Middle frontal gyrus (tissue), 1 donor: ENCODE data around the gene SPTLC1.

Source experiments
- DNase-seq: peaks from one replicate; pipeline ENCODE4 v3.0.0-alpha.2; 2015; ENCODE audit warnings: low spot score; ENCODE audit errors: extremely low spot score

Gene SPTLC1

DNA sequence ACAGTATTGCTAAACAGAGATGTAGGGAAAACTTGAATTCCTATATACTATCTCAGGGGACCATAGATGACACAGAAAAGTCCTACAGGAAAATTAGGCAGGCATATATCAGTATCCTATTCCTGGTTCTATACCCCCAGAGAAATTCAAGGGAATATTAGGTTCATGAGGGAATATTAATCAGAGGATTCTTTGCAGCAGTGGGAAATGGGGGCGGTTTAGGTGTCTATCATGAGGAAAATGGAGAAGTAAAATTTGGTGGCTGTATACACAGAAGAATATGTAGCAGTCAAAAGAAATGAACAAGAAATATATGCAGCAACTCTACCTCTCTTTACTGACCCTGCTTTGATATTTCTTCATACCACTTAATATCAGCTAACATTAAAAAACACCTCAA, 20.0 kb downstream of the SPTLC1 start:
- DNase-seq = no peak

DNA sequence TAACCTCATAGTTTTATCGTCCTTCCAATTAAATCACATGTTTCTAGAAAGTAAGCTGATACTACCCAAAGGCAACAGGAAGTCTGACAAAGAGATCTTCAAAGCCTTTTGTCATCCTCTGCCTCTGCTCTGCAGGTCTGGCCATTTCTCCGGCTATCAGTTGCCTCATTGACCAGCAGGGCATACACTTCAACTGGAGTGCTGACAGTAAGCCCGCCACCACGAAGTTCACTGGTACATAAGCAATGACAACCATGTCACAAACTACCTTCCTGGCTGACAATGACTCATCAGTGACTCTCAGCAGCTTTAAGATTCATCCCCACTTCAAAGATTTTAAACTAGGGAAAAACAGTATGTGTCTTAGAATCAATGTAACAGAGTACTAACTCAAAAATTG, 20.6 kb downstream of the SPTLC1 start:
- DNase-seq = no peak

DNA sequence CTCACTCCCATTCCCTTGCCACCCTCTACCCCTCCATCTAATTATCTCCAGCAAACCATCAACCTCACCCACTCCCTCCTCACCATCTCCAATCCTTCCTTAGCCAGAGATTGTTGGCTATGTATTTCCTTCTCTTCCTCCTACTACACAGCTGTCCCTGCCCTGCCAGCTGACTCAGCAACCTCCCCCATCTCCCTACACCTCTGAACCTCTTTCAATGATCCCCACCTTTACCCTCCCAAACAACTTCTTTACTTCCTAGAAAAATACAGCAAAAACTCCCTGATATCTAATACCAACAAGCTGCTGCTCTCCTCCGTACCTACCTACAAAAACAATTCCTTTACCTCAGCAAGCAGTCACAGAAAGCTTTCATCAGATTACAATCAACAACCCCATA, 37.3 kb downstream of the SPTLC1 start:
- no peak for DNase-seq

DNA sequence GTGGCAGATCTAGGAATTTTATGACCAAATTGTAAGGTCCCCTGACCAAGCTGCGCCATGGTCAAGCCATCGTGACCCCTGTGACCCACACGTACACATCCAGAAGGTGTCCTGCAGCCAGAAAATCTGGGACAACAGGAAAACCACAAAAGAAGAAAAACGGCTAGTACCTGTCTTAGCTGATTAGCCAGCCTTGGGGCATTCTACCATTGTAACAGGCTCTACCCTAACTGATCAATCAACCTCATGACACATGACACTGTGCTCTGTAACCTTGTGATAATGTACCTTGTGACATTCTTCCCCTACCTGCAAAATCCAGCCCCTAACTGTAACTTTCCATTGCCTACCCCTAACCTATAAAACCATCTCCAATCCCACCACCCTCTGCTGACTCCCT, 43.6 kb downstream of the SPTLC1 start:
- DNase-seq = no peak

DNA sequence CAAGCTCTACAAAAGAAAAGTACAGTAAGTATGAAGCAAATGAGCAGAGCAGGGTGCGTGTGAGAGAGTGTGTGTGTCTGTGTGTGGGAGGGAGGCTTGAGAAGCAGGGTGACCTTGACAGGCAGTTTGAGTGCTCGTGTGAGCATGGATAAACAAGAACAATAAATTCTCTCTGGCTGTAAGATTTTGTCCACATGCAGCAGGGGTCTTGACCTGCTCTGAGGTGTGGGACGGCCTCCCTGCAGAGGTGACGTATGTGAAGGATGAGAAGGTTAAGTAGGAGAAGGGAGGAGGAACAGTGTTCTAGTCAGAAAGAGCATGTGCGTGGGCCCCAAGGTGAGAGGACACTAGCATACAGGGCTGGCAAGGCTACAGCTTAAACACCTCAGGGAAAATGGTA, 49.0 kb downstream of the SPTLC1 start:
- DNase-seq = no peak

DNA sequence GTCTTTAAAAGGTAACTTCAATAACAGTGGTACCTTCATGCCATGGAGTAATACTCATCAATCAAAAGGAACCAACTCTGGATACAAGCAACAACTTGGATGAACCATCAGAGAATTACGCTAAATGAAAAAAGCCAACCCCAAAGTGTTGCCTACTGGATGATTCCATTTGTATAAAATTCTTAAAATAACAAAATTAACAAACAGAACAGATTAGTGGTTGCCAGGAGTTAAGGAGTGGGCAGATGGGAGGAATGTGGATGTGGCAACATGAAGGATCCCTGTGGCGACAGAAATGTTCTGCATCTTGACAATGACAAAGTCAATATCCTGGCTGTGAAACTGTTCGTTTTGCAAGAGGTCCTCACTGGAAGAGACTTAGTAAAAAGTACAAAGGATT, 50.5 kb downstream of the SPTLC1 start:
- no peak for DNase-seq

DNA sequence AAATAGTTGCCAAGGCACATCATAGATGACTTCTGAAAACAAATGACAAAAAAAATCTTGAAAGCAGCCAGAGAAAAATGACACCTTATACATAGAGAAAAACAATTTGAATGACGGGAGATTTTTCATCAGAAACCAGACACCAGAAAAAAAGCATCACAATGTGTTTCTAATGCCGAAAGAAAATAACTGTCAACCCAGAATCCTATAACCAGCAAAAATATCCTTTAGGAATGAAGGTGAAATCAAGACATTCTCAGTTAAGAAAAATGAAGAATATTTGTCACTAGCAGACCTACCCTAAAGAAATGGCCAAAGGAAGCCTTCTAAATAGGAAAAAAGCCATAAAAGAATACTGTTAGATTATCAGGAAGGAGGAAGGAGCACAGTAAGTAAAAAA, 54.0 kb downstream of the SPTLC1 start:
- DNase-seq = no peak

DNA sequence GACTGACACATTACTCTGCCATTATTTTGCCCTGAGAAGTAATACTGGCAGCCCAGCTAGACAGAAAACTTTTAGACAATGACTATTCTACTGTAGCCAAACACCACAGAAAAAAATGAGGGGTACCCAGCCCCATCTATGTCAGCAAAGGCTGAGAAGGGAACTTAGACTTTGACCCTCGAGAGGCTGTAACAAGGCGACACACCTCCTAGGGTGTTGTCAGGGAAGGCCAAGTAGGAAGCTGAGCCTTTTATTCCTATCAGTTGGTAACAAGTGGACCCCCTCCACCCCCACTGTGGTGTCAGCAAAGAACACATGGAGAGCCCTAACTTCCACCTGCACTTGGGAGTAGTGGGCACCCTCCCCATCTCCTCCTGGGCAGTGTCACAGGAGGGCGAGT, 55.6 kb downstream of the SPTLC1 start:
- DNase-seq = no peak

DNA sequence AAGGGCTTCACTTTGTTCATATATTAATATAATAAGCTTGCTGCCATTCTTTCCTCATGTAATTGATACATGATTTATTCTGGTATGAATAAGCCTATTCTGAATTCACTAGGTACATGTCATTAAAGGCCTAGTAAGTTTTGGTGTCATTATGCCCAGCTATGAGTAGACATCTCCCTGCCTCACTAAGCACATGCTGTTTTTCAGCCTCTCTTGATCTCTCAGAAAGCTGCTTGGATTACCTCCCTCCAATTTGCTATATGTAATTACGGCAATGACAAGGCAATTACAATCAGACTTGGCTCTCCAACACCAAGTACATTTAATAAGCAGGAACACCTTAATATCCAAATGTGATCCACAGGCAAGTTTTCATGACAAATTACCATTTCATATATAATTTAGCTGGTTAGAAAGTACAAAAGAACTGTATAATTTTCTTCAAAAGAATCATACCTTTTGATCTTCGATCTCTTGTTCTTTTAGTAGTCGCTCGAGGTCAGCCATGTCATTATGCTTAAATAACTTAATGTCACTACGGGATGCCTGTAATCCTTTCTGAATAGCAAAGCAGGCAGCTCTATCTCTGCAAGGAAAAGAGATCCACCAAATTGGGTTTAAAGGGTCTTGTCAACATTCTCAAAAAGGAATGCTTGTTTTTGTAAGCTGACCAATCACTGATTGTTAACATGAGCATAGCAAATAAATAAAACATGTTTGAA, 56.3 kb downstream of the SPTLC1 start:
- no peak for DNase-seq

DNA sequence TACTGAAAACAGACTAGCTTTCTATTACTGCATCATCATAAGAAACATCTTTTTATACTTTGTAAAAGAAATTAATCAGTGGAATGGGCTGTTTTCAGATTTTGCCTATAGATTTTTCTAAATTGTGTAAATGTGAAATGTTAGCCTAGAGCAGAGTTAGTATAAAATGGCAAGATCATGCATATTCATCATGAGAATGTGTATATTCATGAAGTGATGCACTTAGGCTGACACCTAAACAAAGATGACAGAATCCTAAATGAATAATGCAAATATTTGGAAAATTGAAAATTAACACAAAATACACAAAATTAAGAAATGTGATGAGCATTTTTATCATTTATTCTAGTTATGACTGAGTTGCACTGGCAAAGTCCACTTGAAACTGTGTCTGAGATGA, 57.2 kb downstream of the SPTLC1 start:
- no peak for DNase-seq

DNA sequence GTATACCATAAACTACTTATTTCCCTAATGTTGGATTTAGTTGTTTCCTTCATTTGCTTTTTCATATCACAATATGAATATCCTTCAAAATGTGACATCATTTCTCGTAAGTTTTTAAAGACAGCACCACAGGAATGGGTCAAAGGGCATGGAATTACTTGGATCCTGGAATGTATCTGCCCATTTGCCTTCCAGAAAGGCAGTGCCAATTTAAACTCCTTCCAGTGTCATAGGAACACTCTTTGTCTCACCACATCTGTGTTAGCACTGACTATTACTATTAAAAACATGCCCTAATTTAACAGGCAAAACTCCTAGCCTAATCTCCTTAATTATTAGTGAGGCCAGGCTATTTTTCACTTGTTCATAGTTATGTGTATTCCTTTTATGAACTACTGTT, 58.0 kb downstream of the SPTLC1 start:
- DNase-seq = no peak

DNA sequence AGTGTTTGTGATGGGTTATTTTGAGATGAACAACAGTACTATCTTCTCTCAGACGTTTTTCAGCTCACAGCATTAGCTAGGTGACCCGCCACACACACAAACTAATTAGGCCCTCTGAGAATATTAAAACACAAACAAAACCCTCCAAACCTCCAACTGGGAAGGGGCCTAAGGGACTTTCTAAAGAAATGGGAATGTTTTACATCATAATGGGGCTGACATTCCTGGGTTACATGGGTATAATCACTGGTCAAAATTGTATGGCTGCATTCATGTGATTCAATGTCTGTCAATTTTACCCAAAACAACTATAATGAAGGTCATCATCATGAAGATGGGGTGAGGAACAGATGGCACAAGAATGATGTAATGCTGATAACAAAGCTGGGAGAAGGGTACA, 59.6 kb downstream of the SPTLC1 start:
- DNase-seq = no peak

DNA sequence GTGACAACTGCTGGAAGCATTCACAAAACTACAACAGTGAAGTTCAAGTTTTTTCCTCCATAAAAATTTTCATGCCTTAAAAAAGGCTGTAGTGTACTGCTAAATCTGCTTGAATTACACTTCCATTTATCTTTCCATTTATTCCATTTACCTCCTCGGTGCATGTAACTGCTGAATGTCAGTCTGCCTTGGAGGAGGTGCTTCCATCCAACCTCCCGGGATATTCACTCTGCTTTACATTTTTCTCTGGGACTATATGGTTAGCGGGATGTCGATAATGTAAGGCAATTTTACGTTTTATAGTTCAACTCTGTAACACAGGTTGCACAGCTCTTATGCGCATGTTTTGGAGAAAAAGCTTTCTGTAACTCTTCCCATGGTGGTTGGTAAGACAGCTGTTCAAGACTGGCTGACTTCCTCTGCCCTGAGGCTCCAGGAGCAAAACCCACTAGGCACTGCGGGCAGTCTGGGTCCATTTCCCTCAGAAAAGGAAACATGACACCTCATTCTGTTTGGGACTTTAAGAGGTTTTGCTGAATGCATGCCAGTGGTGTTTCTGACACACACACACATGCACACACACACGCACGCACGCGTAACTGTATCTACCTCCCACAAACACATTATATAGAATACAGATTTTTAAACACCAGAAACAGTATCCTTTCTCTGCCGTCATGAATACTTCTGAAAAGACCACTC, 66.1 kb downstream of the SPTLC1 start:
- DNase-seq = no peak

DNA sequence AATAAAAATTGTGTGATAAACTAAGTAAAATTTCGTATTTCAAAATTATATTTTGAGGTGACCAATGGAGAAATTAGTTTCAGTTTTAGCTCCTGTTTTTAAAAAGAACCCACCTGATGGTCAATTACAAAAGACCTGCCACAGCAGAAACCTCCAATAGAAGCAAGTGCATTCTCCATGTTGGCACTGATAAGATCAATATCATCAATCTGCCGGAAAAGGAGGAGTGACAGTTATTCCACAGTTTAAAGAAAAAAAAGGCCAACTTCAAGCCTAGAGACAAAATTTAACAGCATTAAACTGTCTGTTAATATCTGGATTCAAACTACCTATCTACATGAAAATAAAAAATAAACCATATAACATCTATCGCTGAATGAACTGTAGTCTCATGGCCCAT, 67.7 kb downstream of the SPTLC1 start:
- DNase-seq = no peak

DNA sequence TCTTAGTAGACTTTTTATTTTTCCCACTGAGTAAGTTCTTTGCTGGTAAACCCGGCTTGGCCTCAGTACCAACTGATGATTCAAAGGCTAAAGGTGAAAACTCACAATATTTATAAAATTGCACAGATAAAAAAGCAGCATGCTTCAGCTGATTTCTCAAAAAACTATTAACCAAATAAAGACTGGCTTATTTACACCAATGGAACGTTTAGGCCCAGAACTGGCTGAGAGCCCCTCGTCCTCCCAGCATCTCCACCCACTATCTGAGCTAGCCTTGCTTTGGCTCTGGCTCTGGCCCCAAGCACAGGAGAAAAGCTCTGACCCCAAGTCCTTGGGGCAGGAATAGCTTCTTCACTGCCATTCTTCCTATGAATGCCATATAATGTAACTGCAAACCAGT, 68.5 kb downstream of the SPTLC1 start:
- DNase-seq = no peak

DNA sequence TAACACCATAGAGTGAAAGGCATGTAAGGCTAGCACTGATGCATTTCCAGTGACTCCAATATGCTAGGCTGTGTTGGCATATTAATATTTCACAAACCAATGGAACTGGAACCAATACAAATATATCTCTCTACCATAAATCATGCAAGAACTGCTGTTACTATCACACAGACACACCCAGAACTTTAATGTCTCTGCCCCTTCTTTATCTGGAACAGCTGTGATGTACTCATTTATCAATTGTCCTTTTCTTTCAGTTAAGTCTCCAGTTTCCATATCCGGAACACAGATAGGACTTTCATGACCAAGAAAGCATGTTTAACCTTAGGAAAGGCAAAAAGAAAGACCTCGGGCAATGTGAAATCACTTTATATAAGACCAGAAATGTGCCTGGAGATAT, 70.3 kb downstream of the SPTLC1 start:
- DNase-seq = no peak

DNA sequence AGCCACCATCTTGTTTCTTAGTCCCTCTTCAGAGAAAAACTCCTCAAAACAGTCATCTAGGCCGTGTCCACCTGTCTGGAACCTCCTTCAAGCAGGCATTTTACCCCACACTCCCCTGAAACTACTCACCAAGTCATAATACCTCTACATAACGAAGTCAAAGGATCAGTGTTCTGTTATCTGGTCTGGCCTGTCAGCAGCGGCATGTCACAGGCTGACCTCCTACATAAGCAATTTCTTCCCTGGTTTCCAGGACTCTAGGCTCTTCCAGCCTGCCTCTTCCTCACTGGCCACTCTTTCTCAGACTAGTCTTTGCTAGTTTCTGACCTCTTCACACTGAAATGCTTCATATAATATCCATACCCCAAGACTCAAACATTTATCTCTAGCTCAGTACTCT, 72.2 kb downstream of the SPTLC1 start:
- DNase-seq = no peak

DNA sequence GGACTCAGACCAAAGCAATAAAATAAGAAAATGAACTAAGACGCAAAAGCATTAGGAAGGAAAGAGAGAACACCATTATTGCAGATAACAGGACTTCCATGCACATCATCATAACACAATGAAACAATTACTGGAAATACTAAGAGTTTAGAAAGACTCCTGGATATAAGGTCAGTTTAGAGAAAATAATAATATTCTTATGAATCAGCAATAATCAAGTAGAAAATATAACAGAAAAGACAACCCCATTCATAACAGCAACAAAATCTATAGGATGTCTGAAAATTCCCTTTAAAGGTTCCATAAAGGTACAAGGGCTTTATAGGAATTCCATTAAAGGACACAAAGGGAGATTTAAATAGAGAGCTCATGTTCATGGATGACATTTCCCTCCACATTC, 73.0 kb downstream of the SPTLC1 start:
- DNase-seq = no peak

DNA sequence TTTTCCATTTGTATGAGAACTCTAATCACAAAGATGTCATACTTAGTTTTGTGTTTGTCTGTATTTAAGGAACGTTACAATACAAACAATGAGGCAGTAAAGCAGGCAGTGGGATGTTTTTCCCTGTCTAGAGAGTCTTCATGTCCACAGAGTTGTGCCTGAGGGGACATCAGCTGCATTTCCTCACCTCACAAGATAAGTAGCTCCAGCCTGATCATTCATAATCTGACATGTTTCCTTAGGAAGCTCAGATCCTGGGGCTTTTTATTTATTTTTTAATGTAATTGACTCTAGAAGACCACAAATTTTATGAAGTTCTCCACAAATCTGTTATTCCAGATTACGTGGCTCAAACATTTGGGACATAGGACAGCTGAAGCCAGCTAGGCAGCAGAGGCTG, 78.5 kb downstream of the SPTLC1 start:
- DNase-seq = no peak

DNA sequence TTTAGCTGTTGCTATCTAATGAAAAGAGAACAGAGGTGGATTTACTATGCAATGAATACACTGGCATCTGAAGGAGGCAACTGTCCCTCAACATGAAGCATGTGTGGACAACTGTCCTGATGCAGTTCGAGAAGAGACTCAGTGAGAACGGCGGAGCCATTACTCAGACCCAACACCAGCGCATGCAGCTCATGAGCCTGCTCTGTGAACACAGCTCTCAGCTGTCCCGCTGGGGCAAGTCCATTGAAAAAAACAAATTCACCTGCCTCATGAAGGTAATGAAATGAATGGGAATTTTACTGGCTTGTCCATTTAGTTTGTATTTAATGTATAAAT, 78.8 kb downstream of the SPTLC1 start:
- DNase-seq = no peak

DNA sequence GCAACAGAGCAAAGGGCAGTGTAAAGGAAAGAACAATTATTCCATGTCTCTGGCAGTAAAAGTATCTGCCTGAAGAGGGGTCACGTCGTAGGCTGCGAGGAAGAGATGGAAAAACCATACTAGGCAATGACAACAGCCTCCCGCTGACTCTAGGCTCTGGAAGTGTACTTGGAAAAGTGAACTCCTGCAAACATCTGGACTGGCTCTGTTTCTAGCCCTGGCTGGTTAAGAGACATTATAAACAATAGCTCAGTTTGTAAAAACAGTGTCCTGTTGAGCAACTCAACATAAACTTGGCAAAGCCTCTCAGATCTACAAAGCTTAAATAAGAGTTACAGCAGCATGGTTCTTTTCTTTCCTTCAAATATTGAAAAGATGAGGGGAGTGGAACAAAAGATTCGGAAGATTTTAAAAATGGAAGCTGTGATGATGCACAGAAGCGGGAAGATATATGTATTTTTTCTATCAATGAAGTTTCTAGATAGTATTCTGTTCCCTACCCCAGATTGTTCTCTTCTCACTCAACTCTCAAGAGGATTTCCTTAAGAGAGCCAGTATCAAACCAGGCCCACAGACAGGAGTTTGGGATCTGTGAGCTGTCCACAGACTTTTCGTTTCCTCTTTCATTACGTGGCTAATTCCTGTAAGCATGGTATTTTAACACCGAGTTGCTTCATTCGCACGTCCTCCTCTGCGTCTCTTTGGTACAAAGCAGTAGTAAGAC, 79.4 kb downstream of the SPTLC1 start:
- no peak for DNase-seq

DNA sequence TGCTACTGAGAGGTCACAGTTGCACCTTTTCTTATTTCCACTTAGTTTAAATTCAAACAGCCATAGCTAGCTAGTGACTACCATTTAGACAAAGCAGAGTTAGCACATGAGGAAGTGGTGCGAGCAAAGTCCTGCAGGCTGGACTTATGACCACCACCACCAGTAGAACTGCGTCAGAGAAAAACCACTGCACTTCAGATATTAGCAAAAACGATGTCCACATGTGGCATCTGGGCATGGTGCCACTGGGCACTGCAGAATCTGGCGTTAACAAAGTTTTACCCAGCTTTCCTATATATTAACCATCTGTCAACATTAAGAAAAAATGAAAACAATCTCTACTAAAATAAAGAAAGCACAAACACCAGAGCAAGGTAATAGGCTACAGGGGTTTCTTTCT, 80.1 kb downstream of the SPTLC1 start:
- DNase-seq = no peak

DNA sequence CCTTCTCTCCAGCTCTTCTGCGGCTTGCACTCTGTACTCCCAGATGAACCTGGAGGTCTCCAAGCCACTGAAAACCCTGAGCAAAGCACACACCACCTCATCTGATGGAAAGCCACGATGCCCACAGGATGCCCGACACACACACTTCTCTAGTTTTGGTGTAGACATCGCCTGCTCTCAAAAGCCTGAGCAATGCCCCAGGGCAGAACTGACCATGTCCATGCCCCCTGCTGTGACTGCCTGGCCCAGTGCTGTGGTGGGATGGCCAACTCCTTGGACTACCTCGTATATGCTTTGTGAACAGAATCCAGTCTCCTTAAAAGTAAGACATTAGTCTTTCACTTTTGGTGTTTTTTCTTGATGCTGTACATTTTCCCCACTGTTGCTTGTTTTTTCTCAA, 81.2 kb downstream of the SPTLC1 start:
- DNase-seq = no peak
